Measurements from ENCODE around the gene GRM7. TPM values are rescaled to one million over a fixed set of nuclear protein-coding genes. Genes with fewer than 3 reads are reported as not detected.

GRM7 gene
- total RNA-seq, 4 donors from 2014 or later = 0.40 TPM; not detected in 3

GRCh38 chr3:7630351-7630911 lies 769.5 kb downstream of the GRM7 start:
- no peaks in the 10 kb centered on the region for H3K4me1 ChIP-seq
- no peaks in the 10 kb centered on the region for H3K36me3 ChIP-seq
- no peak overlapping the region for H3K4me3 ChIP-seq
- no peak for DNase-seq
- H3K27me3 ChIP-seq = no peaks in the 10 kb centered on the region
- TF ChIP-seq, protein P1, sequence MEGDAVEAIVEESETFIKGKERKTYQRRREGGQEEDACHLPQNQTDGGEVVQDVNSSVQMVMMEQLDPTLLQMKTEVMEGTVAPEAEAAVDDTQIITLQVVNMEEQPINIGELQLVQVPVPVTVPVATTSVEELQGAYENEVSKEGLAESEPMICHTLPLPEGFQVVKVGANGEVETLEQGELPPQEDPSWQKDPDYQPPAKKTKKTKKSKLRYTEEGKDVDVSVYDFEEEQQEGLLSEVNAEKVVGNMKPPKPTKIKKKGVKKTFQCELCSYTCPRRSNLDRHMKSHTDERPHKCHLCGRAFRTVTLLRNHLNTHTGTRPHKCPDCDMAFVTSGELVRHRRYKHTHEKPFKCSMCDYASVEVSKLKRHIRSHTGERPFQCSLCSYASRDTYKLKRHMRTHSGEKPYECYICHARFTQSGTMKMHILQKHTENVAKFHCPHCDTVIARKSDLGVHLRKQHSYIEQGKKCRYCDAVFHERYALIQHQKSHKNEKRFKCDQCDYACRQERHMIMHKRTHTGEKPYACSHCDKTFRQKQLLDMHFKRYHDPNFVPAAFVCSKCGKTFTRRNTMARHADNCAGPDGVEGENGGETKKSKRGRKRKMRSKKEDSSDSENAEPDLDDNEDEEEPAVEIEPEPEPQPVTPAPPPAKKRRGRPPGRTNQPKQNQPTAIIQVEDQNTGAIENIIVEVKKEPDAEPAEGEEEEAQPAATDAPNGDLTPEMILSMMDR (IDR thresholded peaks at IDR 0.05) = no peak
- TF ChIP-seq POLR2A (IDR thresholded peaks at IDR 0.05) = no peak
- H3K9me3 ChIP-seq = no peaks in the 10 kb centered on the region
- no peak overlapping the region for H3K27ac ChIP-seq

DNA sequence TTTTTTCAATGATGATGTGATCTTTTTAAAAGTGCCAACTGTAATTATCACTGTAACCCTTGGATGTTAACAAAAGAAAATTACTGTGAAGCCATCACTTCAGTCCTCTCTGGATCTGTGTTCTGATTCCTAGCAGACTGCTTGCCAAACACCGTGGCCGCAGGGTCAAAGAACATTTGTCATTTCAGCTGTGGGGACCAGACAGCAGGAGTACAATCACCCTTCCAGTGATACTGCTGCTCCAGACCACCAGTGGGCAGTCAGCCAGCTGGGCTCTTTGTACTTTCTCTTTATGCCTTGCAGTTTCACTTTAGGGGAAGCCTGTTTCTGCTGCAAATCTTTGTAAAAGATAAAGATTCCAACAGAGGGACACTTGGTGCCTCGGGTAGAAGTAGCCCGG lies 770.0 kb downstream of the GRM7 start:
- Histone ChIP-seq H3K27me3 (no peaks in the 10 kb centered on the region), H3K4me3 (no peak overlapping the region), H3K4me1 (no peaks in the 10 kb centered on the region), H3K36me3 (no peaks in the 10 kb centered on the region), H3K9me3 (no peaks in the 10 kb centered on the region), H3K27ac (no peak overlapping the region)
- DNase-seq = no peak
- TF ChIP-seq POLR2A (IDR thresholded peaks at IDR 0.05) = no peak
- TF ChIP-seq, protein P1 (IDR thresholded peaks at IDR 0.05) = no peak

DNA sequence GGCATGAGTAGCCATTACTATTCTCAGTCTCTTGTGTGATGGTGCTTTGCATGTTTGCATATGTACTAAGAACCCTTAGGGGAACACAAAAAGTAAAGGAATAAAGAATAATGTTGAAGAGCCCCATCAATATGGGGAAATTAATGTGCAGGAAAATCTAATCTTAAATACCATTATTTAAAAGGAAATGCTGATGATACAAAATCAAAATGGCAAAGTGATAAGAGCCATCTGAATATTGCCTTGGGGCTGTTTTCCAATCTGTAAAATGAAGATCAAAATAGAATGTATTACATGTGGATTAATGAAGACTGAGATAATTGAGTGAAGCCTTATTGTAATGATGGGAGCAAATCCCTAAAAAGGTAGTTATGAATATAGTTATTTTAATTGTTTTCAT lies 771.4 kb downstream of the GRM7 start:
- no peak overlapping the region for H3K27ac ChIP-seq
- no peak overlapping the region for H3K4me3 ChIP-seq
- no peaks in the 10 kb centered on the region for H3K36me3 ChIP-seq
- TF ChIP-seq POLR2A (IDR thresholded peaks at IDR 0.05) = no peak
- TF ChIP-seq, protein P1 (IDR thresholded peaks at IDR 0.05) = no peak
- no peaks in the 10 kb centered on the region for H3K9me3 ChIP-seq
- H3K27me3 ChIP-seq = no peaks in the 10 kb centered on the region
- H3K4me1 ChIP-seq = no peaks in the 10 kb centered on the region
- no peak for DNase-seq

DNA sequence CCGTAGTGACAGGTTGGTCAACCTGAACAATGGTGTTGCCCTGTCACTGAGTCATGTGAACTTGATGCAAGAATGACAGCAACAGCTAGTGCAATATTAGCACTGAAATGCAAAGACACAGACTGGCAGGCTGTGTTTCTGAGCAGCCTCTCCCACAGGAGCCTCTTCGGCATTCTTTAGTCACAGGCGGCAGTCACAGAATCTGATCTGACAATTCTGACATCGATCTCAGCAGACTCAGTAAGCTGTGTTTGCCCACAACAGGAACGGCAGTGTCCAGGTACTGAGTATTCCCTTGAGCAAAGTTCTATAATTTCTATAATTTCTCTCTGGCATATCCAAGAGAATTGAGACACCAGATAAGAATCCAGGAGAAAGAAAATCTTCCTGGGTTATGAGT lies 776.8 kb downstream of the GRM7 start:
- peak overlapping the region in 1 of 4 donors; percentile 42 for H3K27ac ChIP-seq

GRCh38 chr3:7638103-7638502 lies 777.2 kb downstream of the GRM7 start:
- H3K27me3 ChIP-seq = no peaks in the 10 kb centered on the region
- no peaks in the 10 kb centered on the region for H3K9me3 ChIP-seq
- no peak overlapping the region for H3K4me3 ChIP-seq
- no peaks in the 10 kb centered on the region for H3K36me3 ChIP-seq
- H3K27ac ChIP-seq = no peak overlapping the region
- no peak for DNase-seq
- TF ChIP-seq POLR2A (IDR thresholded peaks at IDR 0.05) = no peak
- TF ChIP-seq, protein P1 (IDR thresholded peaks at IDR 0.05) = no peak
- no peaks in the 10 kb centered on the region for H3K4me1 ChIP-seq

More for the DNA sequence above, 776.8 kb downstream of the GRM7 start:
- no peaks in the 10 kb centered on the region for H3K9me3 ChIP-seq
- no peaks in the 10 kb centered on the region for H3K36me3 ChIP-seq
- H3K4me3 ChIP-seq = no peak overlapping the region
- no peaks in the 10 kb centered on the region for H3K27me3 ChIP-seq
- TF ChIP-seq, protein P1 (IDR thresholded peaks at IDR 0.05) = no peak
- TF ChIP-seq POLR2A (IDR thresholded peaks at IDR 0.05) = no peak
- DNase-seq = no peak
- H3K4me1 ChIP-seq = no peaks in the 10 kb centered on the region

- no peaks in the 10 kb centered on the region for H3K36me3 ChIP-seq
- no peak overlapping the region for H3K4me3 ChIP-seq
- no peak overlapping the region for H3K27ac ChIP-seq
- H3K4me1 ChIP-seq = no peaks in the 10 kb centered on the region
- no peaks in the 10 kb centered on the region for H3K9me3 ChIP-seq
- no peaks in the 10 kb centered on the region for H3K27me3 ChIP-seq
- TF ChIP-seq, protein P1 (IDR thresholded peaks at IDR 0.05) = no peak
- TF ChIP-seq POLR2A (IDR thresholded peaks at IDR 0.05) = no peak
- DNase-seq = no peak
These were observed 779.9 kb downstream of the GRM7 start for GRCh38 chr3:7640787-7641186.
